ENCODE data around the gene HMGXB3. TPM values are rescaled to one million over a fixed set of nuclear protein-coding genes. Genes with fewer than 3 reads are reported as not detected.
A peak's percentile ranks its signal among the peaks of the same experiment; 100 is the strongest.

HMGXB3 gene
- total RNA-seq, 1 donor from 2014 or later, result 14.6 TPM

GRCh38 chr5:149969181-149969930, 31.2 kb upstream of the HMGXB3 start:
- DNase-seq (ENCODE audit: missing footprints), result no peak
- ATAC-seq, result no peak
- intact Hi-C loops (cut with DNase I), result loop anchor here (10.0 kb wide), 1 partner anchor 235 kb away; the partner anchor contains the start of gene PPARGC1B

GRCh38 chr5:149975409-149975808, 25.1 kb upstream of the HMGXB3 start:
- ATAC-seq, result no peak
- no peak for DNase-seq (ENCODE audit: missing footprints)
- intact Hi-C loops (cut with DNase I), result no loop called here

- intact Hi-C loops (cut with DNase I), result no loop called here
- ATAC-seq (no peak), DNase-seq (ENCODE audit: missing footprints) (no peak)
Observed at GRCh38 chr5:149979896-149980295, 20.6 kb upstream of the HMGXB3 start.

GRCh38 chr5:149981206-149981605, 19.3 kb upstream of the HMGXB3 start:
- no peak for ATAC-seq

GRCh38 chr5:149982505-149982904, 18.0 kb upstream of the HMGXB3 start:
- ATAC-seq (no peak), DNase-seq (ENCODE audit: missing footprints) (no peak)
- intact Hi-C loops (cut with DNase I), result no loop called here

More at GRCh38 chr5:149981206-149981605, 19.3 kb upstream of the HMGXB3 start:
- intact Hi-C loops (cut with DNase I), result no loop called here
- DNase-seq (ENCODE audit: missing footprints), result no peak

GRCh38 chr5:149988126-149988525, 12.4 kb upstream of the HMGXB3 start:
- intact Hi-C loops (cut with DNase I), result no loop called here
- ATAC-seq (no peak), DNase-seq (ENCODE audit: missing footprints) (no peak)

GRCh38 chr5:149990518-149991376, 9.8 kb upstream of the HMGXB3 start:
- ATAC-seq, result peak; percentile 67
- intact Hi-C loops (cut with DNase I), result loop anchor here (1.0 to 2.0 kb wide), 2 partner anchors 156 to 354 kb away; no protein-coding TSS in a partner anchor
- no peak for DNase-seq (ENCODE audit: missing footprints)

- no peak for ATAC-seq
- DNase-seq (ENCODE audit: missing footprints), result no peak
- intact Hi-C loops (cut with DNase I), result no loop called here
Observed at GRCh38 chr5:149993471-149993870, 7.1 kb upstream of the HMGXB3 start.

- ATAC-seq (peak; percentile 18), DNase-seq (ENCODE audit: missing footprints) (no peak)
- intact Hi-C loops (cut with DNase I), result no loop called here
Observed at GRCh38 chr5:149995385-149996204, 4.9 kb upstream of the HMGXB3 start.

GRCh38 chr5:149996205-149996890, 4.2 kb upstream of the HMGXB3 start:
- intact Hi-C loops (cut with DNase I), result no loop called here
- ATAC-seq (no peak), DNase-seq (ENCODE audit: missing footprints) (no peak)

- intact Hi-C loops (cut with DNase I), result no loop called here
- DNase-seq (ENCODE audit: missing footprints) (no peak), ATAC-seq (no peak)
Observed at GRCh38 chr5:149998281-149998680, 2.3 kb upstream of the HMGXB3 start.

GRCh38 chr5:149999359-149999758, 1.2 kb upstream of the HMGXB3 start:
- intact Hi-C loops (cut with DNase I), result no loop called here
- no peak for DNase-seq (ENCODE audit: missing footprints)
- ATAC-seq, result no peak

GRCh38 chr5:149999866-150000255, 678 bp upstream of the HMGXB3 start:
- ATAC-seq, result no peak
- intact Hi-C loops (cut with DNase I), result no loop called here
- DNase-seq (ENCODE audit: missing footprints), result no peak

- intact Hi-C loops (cut with DNase I), result no loop called here
Observed at GRCh38 chr5:150000990-150001659, 586 bp downstream of the HMGXB3 start.

GRCh38 chr5:150001660-150002486, 1.3 kb downstream of the HMGXB3 start:
- DNase-seq (ENCODE audit: missing footprints), result no peak
- intact Hi-C loops (cut with DNase I), result no loop called here
- peak; percentile 27 for ATAC-seq

More at GRCh38 chr5:150000990-150001659, 586 bp downstream of the HMGXB3 start:
- peak; percentile 46 for ATAC-seq
- peak; percentile 84 for DNase-seq (ENCODE audit: missing footprints)

GRCh38 chr5:150006318-150006717, 5.8 kb downstream of the HMGXB3 start:
- DNase-seq (ENCODE audit: missing footprints) (no peak), ATAC-seq (no peak)
- intact Hi-C loops (cut with DNase I), result no loop called here

GRCh38 chr5:150007050-150007449, 6.5 kb downstream of the HMGXB3 start:
- DNase-seq (ENCODE audit: missing footprints), result no peak
- intact Hi-C loops (cut with DNase I), result no loop called here
- no peak for ATAC-seq

Measured in Right ventricle myocardium inferior (tissue), 1 donor.